Measurements from ENCODE around the gene GPRIN3.

DNA sequence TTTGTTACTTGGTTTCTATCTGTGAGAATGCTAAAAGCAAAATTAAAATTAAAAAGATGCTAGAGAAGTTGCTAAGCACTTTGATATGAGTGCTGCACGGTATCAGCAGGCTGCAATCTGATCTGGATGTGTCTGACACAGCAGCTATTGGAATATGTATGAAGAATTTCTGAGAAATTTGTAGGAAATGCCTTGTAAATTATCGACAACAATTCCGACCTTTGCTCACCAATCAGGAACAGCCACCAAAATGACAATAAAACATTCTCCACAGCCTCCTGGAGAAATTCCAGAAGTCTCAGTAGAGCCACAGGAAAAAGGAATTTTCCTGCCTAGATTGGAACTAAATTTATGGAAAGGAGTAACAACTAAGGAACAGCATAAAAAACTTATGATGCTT is 113.8 kb downstream of the GPRIN3 start:
- TF ChIP-seq, protein P1, sequence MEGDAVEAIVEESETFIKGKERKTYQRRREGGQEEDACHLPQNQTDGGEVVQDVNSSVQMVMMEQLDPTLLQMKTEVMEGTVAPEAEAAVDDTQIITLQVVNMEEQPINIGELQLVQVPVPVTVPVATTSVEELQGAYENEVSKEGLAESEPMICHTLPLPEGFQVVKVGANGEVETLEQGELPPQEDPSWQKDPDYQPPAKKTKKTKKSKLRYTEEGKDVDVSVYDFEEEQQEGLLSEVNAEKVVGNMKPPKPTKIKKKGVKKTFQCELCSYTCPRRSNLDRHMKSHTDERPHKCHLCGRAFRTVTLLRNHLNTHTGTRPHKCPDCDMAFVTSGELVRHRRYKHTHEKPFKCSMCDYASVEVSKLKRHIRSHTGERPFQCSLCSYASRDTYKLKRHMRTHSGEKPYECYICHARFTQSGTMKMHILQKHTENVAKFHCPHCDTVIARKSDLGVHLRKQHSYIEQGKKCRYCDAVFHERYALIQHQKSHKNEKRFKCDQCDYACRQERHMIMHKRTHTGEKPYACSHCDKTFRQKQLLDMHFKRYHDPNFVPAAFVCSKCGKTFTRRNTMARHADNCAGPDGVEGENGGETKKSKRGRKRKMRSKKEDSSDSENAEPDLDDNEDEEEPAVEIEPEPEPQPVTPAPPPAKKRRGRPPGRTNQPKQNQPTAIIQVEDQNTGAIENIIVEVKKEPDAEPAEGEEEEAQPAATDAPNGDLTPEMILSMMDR (IDR thresholded peaks at IDR 0.05; ENCODE audit: insufficient read depth, low read length): no peak
- TF ChIP-seq, protein P2, sequence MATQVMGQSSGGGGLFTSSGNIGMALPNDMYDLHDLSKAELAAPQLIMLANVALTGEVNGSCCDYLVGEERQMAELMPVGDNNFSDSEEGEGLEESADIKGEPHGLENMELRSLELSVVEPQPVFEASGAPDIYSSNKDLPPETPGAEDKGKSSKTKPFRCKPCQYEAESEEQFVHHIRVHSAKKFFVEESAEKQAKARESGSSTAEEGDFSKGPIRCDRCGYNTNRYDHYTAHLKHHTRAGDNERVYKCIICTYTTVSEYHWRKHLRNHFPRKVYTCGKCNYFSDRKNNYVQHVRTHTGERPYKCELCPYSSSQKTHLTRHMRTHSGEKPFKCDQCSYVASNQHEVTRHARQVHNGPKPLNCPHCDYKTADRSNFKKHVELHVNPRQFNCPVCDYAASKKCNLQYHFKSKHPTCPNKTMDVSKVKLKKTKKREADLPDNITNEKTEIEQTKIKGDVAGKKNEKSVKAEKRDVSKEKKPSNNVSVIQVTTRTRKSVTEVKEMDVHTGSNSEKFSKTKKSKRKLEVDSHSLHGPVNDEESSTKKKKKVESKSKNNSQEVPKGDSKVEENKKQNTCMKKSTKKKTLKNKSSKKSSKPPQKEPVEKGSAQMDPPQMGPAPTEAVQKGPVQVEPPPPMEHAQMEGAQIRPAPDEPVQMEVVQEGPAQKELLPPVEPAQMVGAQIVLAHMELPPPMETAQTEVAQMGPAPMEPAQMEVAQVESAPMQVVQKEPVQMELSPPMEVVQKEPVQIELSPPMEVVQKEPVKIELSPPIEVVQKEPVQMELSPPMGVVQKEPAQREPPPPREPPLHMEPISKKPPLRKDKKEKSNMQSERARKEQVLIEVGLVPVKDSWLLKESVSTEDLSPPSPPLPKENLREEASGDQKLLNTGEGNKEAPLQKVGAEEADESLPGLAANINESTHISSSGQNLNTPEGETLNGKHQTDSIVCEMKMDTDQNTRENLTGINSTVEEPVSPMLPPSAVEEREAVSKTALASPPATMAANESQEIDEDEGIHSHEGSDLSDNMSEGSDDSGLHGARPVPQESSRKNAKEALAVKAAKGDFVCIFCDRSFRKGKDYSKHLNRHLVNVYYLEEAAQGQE (IDR thresholded peaks at IDR 0.05; ENCODE audit: insufficient replicate concordance, low read depth): no peak
- TF ChIP-seq SPI1 (IDR thresholded peaks at IDR 0.05; ENCODE audit: borderline replicate concordance, low read depth): no peak
- TF ChIP-seq POLR2AphosphoS5 (IDR thresholded peaks at IDR 0.05; ENCODE audit: low read depth): no peak

All from HL-60 (cell line).